GM13977 (cell line): ENCODE data around the gene REX1BD.

Experiments used
- DNase-seq: peaks from one replicate; pipeline ENCODE4 v3.0.0; 2012; ENCODE audit warnings: low spot score
- in situ Hi-C: fragments of 300-500 bp; cut with MboI; formaldehyde crosslinking; loops from one replicate; pipeline ENCODE4 v1.12.0; 2022; ENCODE audit warnings: low sequenced_read_pairs, low pct_unique_long_range_greater_than_20kb, mixed read lengths, inconsistent platforms; ENCODE audit not compliant: unreplicated experiment
- TF ChIP-seq, protein P1 (sequence below): IDR thresholded peaks from 2 replicates; pipeline ENCODE4 v1.5.1; 2012; ENCODE audit warnings: mild to moderate bottlenecking, control low read depth; ENCODE audit not compliant: insufficient read depth; ENCODE audit errors: extremely low read depth, missing control alignments

REX1BD gene

DNA sequence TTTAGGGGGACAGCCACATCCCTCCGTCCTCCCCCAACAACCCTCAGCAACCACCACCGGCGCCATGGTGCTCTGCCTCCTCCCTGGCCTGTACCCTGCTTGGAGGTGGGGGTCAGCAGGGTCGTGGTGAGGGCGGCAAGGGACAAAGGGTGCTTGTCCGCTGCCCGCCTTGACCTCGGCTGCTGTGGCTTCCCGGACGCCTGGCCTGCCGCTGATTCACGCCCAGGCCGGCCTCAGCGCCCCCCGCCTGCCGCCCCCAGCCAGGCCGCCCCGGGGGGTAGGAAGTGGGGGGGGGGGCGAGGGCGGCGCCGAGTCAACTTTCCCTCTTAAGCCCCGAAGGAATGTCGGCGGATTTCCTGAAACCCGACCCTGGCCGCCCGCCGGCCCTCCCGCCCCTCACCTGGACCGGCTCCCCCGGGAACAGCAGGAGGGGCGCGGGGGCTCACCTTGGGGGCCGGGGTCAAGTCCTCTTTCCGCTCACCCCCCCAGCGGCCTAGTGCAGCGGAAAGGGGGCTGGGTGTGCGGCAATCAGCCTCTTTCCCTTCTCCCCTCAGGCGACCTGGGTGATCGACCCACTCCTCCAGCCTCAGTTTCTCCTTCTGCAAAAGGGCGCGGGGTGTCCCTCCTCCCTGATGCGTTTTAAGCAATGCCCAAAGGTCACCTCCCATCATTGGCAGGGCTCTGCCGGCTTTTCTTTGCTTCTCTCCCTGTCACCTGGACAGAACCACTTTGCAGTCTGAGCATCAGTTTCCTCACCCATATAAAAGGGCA lies 22.1 kb downstream of the REX1BD start:
- DNase-seq = peak; percentile 31
- in situ Hi-C loops = no loop called here
- TF ChIP-seq, protein P1, sequence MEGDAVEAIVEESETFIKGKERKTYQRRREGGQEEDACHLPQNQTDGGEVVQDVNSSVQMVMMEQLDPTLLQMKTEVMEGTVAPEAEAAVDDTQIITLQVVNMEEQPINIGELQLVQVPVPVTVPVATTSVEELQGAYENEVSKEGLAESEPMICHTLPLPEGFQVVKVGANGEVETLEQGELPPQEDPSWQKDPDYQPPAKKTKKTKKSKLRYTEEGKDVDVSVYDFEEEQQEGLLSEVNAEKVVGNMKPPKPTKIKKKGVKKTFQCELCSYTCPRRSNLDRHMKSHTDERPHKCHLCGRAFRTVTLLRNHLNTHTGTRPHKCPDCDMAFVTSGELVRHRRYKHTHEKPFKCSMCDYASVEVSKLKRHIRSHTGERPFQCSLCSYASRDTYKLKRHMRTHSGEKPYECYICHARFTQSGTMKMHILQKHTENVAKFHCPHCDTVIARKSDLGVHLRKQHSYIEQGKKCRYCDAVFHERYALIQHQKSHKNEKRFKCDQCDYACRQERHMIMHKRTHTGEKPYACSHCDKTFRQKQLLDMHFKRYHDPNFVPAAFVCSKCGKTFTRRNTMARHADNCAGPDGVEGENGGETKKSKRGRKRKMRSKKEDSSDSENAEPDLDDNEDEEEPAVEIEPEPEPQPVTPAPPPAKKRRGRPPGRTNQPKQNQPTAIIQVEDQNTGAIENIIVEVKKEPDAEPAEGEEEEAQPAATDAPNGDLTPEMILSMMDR = no peak

DNA sequence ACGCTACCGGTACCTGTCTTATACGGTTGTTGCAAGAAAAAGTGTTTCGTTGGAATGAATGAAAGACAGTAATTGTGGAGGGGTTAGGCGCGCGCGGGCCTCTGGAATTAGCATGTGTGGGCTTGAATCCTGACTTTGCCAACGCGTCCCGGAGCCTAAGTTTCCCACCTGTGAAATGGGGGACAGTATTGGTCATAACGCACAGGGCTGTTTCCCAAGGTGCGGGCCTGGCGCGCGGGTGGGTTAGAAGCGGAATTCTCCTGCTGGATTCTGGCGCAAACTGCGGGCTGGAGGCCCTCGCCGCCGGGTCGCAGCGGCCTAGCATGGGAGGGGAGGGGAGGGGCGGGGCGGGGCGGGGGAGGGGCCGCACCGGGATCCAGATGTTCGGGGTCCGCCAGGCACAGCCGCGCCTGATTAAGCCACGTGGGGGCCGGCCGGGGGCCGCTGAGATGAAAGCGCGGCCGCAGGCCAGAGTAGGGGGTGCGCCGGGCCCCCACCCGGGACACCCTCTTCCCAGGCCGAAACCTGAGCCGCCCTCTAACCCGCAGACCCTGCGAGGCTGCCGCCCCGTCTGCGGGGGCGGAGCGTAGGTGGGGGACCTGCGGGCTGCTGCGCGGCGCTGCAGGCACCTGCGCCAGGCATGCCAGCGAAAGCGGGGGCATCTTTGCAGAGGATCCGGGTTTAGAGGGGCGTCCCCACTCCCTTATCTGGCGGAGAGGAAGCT lies 22.9 kb downstream of the REX1BD start:
- no peak for DNase-seq
- TF ChIP-seq, protein P1 = no peak
- in situ Hi-C loops = no loop called here

DNA sequence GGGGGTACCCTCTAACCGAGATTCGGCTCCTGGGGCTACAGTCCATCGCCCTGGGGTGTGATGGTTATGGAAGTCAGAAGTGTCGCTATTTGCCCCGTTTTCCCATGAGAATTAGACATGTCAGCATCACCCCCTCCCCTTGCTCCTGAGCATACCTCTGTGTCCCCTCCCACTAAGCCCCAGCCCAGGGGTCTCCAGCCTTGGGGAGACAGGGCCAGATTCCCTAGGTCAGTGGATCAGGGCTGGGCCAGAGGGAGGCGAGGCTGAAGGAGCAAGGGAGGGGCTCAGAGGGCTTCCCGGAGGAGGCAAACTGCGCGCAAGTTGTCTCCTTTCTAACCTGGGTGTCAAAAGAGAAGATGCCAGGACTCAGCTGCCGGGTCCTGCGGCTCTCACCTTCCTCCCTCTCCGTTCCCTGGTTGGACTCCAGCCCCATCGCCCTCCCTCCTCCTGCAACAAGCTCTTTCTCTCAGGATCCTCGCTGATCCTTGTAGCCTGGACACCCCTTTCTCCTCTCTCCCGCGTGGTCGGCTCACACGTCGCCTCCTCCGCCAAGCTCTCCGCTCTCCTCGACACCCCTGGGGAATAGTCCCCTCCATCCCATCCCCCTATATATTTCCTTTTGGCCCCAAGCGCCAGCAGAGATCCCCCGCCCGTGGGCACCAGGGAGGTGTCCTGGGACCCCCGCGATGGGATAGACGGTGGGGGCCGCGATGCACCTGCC lies 23.6 kb downstream of the REX1BD start:
- TF ChIP-seq, protein P1 = no peak
- peak; percentile 51 for DNase-seq
- in situ Hi-C loops = no loop called here

DNA sequence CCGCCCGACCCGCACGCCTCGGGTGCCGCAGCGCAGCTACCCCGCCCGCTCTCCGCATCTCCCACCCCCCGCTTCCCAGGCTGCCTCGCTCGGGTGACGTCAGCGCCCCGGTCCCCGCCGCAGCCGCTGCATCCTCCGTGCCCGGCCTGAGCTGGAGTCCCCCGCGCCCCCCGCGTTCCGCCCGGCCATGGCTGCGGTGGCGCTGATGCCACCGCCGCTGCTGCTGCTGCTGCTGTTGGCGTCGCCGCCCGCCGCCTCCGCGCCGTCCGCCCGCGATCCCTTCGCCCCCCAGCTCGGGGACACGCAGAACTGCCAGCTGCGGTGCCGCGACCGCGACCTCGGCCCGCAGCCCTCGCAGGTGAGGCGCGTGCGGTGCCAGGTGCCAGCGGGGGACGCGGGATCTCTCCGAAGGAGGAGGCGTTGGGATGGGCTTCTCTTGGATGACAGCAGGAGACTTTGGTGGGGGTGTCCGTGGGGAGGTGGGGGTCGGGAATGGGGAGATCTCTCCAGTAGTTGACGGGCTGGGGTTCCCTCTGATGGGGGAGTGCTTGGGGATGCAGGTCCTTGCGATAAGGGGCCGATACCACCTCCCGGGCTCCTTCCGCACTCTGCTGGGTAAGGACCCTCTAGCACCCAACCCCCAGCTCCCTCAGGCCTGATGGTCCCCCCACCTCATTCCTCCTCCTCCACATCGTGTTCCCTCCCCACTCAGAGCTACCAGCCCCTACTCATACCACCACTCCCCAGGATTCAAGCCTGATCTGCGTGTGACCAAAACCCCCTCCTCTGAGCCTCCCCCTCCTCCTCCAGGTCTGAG lies 24.4 kb downstream of the REX1BD start, which contains the start of gene TMEM59L:
Gene TMEM59L (plus strand): TSS at position 99 of the 817 bp plus-strand sequence. CDS start 89 bp downstream, at position 188.
- in situ Hi-C loops = no loop called here
- TF ChIP-seq, protein P1 = no peak
- DNase-seq = peak; percentile 50

DNA sequence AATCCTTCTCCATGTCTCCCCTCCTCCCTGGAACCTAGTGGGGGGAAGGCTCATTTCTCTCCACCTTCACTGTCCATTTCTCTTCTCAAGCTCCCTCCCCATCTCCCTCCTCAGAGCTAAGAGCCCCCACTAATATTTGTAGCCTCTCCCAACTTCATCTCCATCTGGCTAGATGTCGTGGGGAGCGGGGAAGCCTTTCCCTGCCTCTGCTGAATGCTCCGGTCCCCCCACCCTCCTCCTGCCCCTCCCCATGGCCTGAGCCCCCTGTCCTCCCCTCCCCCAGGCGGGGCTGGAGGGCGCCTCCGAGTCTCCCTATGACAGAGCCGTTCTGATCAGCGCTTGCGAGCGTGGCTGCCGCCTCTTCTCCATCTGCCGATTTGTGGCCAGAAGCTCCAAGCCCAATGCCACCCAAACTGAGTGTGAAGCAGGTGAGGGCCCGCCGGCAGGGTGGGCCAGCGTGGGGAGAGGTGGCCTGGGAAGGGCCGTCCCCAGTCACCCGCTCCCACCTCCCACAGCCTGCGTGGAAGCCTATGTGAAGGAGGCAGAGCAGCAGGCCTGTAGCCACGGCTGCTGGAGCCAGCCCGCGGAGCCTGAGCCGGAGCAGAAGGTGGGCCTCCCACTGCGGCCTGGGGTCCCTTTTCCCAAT lies 25.1 kb downstream of the REX1BD start:
- no peak for DNase-seq
- in situ Hi-C loops = no loop called here
- TF ChIP-seq, protein P1 = no peak
